A673 (cell line): Measurements from ENCODE around the gene COQ3.

ENCODE experiments used
- EZH2 ChIP-seq: fragments of 200-600 bp; sonication (generic); IDR thresholded peaks from 2 replicates; pipeline ENCODE4 v1.6.1; 2017; ENCODE audit warnings: borderline replicate concordance, low read depth, mild to moderate bottlenecking, mixed read lengths, antibody characterized with exemption, low read length; ENCODE audit not compliant: poor library complexity, severe bottlenecking
- TF ChIP-seq, protein P1 (sequence below): fragments of 300-800, 200-600 bp; sonication (generic); conservative IDR thresholded peaks from 2 replicates; pipeline ENCODE4 v1.5.1; 2017; ENCODE audit warnings: low read depth, mild to moderate bottlenecking, antibody characterized with exemption, low read length, moderate library complexity, mixed read lengths

DNA sequence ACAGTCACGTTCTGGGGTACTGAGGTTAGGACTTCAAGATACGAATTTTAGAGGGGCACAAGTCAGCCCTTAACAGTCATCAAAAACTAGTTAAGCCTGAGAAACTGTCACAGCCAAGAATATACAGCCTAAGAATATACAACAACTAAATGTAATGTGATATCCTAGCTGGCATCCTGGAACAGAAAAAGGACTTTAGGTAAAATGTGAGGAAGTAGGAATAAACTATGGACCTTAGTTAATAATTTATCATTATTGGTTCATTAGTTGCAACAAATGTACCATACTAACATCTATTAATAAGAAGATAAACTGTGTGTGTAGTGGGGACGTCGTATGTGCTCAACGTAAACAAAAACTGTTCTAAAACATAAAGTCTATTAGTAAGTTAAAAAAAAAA is 30.0 kb upstream of the COQ3 start:
- TF ChIP-seq, protein P1, sequence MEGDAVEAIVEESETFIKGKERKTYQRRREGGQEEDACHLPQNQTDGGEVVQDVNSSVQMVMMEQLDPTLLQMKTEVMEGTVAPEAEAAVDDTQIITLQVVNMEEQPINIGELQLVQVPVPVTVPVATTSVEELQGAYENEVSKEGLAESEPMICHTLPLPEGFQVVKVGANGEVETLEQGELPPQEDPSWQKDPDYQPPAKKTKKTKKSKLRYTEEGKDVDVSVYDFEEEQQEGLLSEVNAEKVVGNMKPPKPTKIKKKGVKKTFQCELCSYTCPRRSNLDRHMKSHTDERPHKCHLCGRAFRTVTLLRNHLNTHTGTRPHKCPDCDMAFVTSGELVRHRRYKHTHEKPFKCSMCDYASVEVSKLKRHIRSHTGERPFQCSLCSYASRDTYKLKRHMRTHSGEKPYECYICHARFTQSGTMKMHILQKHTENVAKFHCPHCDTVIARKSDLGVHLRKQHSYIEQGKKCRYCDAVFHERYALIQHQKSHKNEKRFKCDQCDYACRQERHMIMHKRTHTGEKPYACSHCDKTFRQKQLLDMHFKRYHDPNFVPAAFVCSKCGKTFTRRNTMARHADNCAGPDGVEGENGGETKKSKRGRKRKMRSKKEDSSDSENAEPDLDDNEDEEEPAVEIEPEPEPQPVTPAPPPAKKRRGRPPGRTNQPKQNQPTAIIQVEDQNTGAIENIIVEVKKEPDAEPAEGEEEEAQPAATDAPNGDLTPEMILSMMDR = no peak
- TF ChIP-seq EZH2 = no peak
